K562 (cell line): ENCODE measurements around the gene MARCHF9.

ENCODE experiments used
- CREB5 ChIP-seq: fragments of 250-450 bp; sonication (Bioruptor Pico); IDR thresholded peaks from 2 replicates; pipeline ENCODE4 v1.5.0; 2020; ENCODE audit warnings: mild to moderate bottlenecking
- CTCF ChIP-seq, 3 experiments: IDR thresholded peaks in 2 of 3; conservative IDR thresholded peaks in 1 of 3; 2 replicates each; pipeline ENCODE4 v1.5.1; 2011 to 2012; ENCODE audit warnings: low read length in 3 of 3, mild to moderate bottlenecking in 3 of 3, control low read depth in 2 of 3, improper control_type of control experiment in 1 of 3, inconsistent platforms in 1 of 3, low read depth in 1 of 3, mixed read lengths in 1 of 3, moderate library complexity in 1 of 3; ENCODE audit not compliant: insufficient read depth in 2 of 3
- EGR1 ChIP-seq: fragments of 450-650 bp; conservative IDR thresholded peaks from 2 replicates; pipeline ENCODE4 v1.6.1; 2017; ENCODE audit warnings: mild to moderate bottlenecking
- HDAC2 ChIP-seq: fragments of 450-650 bp; IDR thresholded peaks from 2 replicates; pipeline ENCODE4 v1.6.1; 2016; ENCODE audit warnings: mild to moderate bottlenecking
- MAFK ChIP-seq: IDR thresholded peaks from 2 replicates; pipeline ENCODE4 v1.6.1; 2011; ENCODE audit warnings: low read length, improper control_type of control experiment
- MAX ChIP-seq: sonication (generic); formaldehyde crosslinking; IDR thresholded peaks from 2 replicates; pipeline ENCODE4 v1.9.0; 2022; ENCODE audit warnings: mild to moderate bottlenecking, missing genetic modification reagents
- SIX5 ChIP-seq, 2 experiments: IDR thresholded peaks; 2 replicates each; pipeline ENCODE4 v1.6.1; 2011; ENCODE audit warnings: low read length in 2 of 2, borderline replicate concordance in 1 of 2, low read depth in 1 of 2, mild to moderate bottlenecking in 1 of 2, moderate library complexity in 1 of 2; ENCODE audit not compliant: insufficient read depth in 1 of 2
- TEAD2 ChIP-seq: fragments of 450-650 bp; IDR thresholded peaks from 2 replicates; pipeline ENCODE4 v1.6.1; 2016; ENCODE audit warnings: missing genetic modification characterization, control low read depth, missing compliant biosample characterization
- ZNF589 ChIP-seq: fragments of 200-800 bp; sonication (Bioruptor generic); IDR thresholded peaks from 2 replicates; pipeline ENCODE4 v1.6.1; 2016; ENCODE audit warnings: low read depth, missing genetic modification characterization, missing compliant biosample characterization

GRCh38 chr12:57807285-57807684 is 52.4 kb downstream of the MARCHF9 start:
- TF ChIP-seq MAFK (no peak), HDAC2 (no peak), SIX5 (IDR thresholded peaks at IDR 0.05; ENCODE audit: borderline replicate concordance in 1 of 2, insufficient read depth in 1 of 2, low read depth in 1 of 2, low read length in 2 of 2) (no peak), CTCF (IDR thresholded peaks at IDR 0.05 in 2 of 3, conservative IDR thresholded peaks at IDR 0.05 in 1 of 3; ENCODE audit: insufficient read depth in 2 of 3, low read depth in 1 of 3, low read length in 3 of 3) (no peak), ZNF589 (CRISPR knock-in tag) (no peak), TEAD2 (tag) (no peak), EGR1 (no peak), CREB5 (CRISPR knock-in tag) (no peak), MAX (CRISPR knock-in tag) (no peak)
